Fibroblast of lung (primary cell): Measurements from ENCODE around the gene GPR25. TPM values are rescaled to one million over a fixed set of nuclear protein-coding genes. Genes with fewer than 3 reads are reported as not detected.

Experiments used
- DNase-seq, 2 donors: peaks; one replicate each; pipeline versions ENCODE4 v3.0.0 to v3.0.0-alpha.2; 2010; ENCODE audit warnings: low read depth in 2 of 2
- H2AFZ ChIP-seq: 2 replicates; pipeline ENCODE4 v1.5.1; 2012; ENCODE audit warnings: low read length, control low read depth, inconsistent platforms
- H3K27ac ChIP-seq: 2 replicates; pipeline ENCODE4 v1.5.1; 2011; ENCODE audit warnings: low read length, control low read depth; ENCODE audit not compliant: insufficient read depth
- H3K27me3 ChIP-seq: 2 replicates; pipeline ENCODE4 v1.5.1; 2011; ENCODE audit warnings: mild to moderate bottlenecking, low read length; ENCODE audit not compliant: control insufficient read depth, insufficient read depth
- H3K36me3 ChIP-seq: 2 replicates; pipeline ENCODE4 v1.5.1; 2011; ENCODE audit warnings: low read length; ENCODE audit not compliant: control insufficient read depth, insufficient read depth
- H3K4me1 ChIP-seq: 2 replicates; pipeline ENCODE4 v1.5.1; 2011; ENCODE audit warnings: low read length; ENCODE audit not compliant: control insufficient read depth, insufficient read depth; ENCODE audit errors: extremely low read depth
- H3K4me2 ChIP-seq: 2 replicates; pipeline ENCODE4 v1.5.1; 2011; ENCODE audit warnings: low read length, control low read depth; ENCODE audit not compliant: insufficient read depth; ENCODE audit errors: extremely low read depth
- H3K4me3 ChIP-seq, 4 experiments: fragments of 200-600 bp in 1 of 4; sonication (generic) in 1 of 4; replicated peaks in 1 of 4; 2 replicates each; pipeline ENCODE4 v1.5.1; 2011 to 2016; ENCODE audit warnings: low read length in 4 of 4, low read depth in 3 of 4, mild to moderate bottlenecking in 3 of 4, control low read depth in 2 of 4, inconsistent platforms in 1 of 4, mixed read lengths in 1 of 4; ENCODE audit not compliant: insufficient read depth in 1 of 4; ENCODE audit errors: control extremely low read depth in 1 of 4
- H3K79me2 ChIP-seq: 2 replicates; pipeline ENCODE4 v1.5.1; 2012; ENCODE audit warnings: mild to moderate bottlenecking, low read length, inconsistent platforms; ENCODE audit not compliant: control insufficient read depth, insufficient read depth
- H3K9ac ChIP-seq: 2 replicates; pipeline ENCODE4 v1.5.1; 2011; ENCODE audit warnings: mild to moderate bottlenecking, low read length, control low read depth; ENCODE audit not compliant: insufficient read depth
- H3K9me3 ChIP-seq: 2 replicates; pipeline ENCODE4 v1.5.1; 2012; ENCODE audit warnings: low read depth, low read length; ENCODE audit not compliant: control insufficient read depth, insufficient read depth
- H4K20me1 ChIP-seq: 2 replicates; pipeline ENCODE4 v1.5.1; 2011; ENCODE audit warnings: low read length; ENCODE audit not compliant: control insufficient read depth, insufficient read depth; ENCODE audit errors: extremely low read depth
- CTCF ChIP-seq, 2 donors: IDR thresholded peaks in 1 of 2; conservative IDR thresholded peaks in 1 of 2; 1 replicate in 1 of 2; 2 replicates in 1 of 2; pipeline ENCODE4 v1.5.1; 2011 to 2012; ENCODE audit warnings: low read length in 2 of 2, control low read depth in 1 of 2, inconsistent platforms in 1 of 2, low read depth in 1 of 2, mild to moderate bottlenecking in 1 of 2
- EZH2 ChIP-seq: IDR thresholded peaks from 2 replicates; pipeline ENCODE4 v1.5.1; 2012; ENCODE audit warnings: low read length, control low read depth, mild to moderate bottlenecking; ENCODE audit errors: missing control alignments
- polyA minus RNA-seq: library from RNA; depleted of rRNA, polyadenylated mRNA; stranded (reverse); fragments of >200 nt; gene quantifications from 2 replicates; pipeline ENCODE4 v1.2.3, GENCODE V29; 2011; ENCODE audit warnings: low replicate concordance
- polyA plus RNA-seq, 2 donors: library from polyadenylated mRNA; depleted of rRNA in 1 of 2; stranded (reverse) in 1 of 2; unstranded in 1 of 2; fragments of >200 nt; gene quantifications; 2 replicates each; pipeline ENCODE4 v1.2.1, GENCODE V29; 2011 to 2012; ENCODE audit warnings: missing spikeins in 1 of 2
- total RNA-seq: library from RNA; depleted of rRNA; stranded (reverse); fragments of >200 nt; gene quantifications from 2 replicates; pipeline ENCODE4 v1.2.1, GENCODE V29; 2014

Gene GPR25, protein sequence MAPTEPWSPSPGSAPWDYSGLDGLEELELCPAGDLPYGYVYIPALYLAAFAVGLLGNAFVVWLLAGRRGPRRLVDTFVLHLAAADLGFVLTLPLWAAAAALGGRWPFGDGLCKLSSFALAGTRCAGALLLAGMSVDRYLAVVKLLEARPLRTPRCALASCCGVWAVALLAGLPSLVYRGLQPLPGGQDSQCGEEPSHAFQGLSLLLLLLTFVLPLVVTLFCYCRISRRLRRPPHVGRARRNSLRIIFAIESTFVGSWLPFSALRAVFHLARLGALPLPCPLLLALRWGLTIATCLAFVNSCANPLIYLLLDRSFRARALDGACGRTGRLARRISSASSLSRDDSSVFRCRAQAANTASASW
- total RNA-seq (not detected in 2 replicates), polyA plus RNA-seq (not detected in 2 replicates), polyA minus RNA-seq (not detected in 2 replicates)
- polyA plus RNA-seq (2012) = not detected in 2 replicates

GRCh38 chr1:200872446-200873115 lies at the start of gene GPR25:
Gene GPR25 (plus strand): TSS chr1:200872981. CDS start chr1:200873038, 57 bp downstream.
- no peak within 1 kb of the TSS for H3K27ac ChIP-seq
- H3K4me1 ChIP-seq = no peaks in the 10 kb centered on the region
- no peaks in the 10 kb centered on the region for H3K36me3 ChIP-seq
- DNase-seq = no peak
- no peak for TF ChIP-seq CTCF (conservative IDR thresholded peaks at IDR 0.05 in 1 of 2, IDR thresholded peaks at IDR 0.05 in 1 of 2; ENCODE audit: low read depth in 1 of 2, low read length in 2 of 2)
- TF ChIP-seq EZH2 = no peak
- H3K4me3 ChIP-seq = no peak within 1 kb of the TSS
- peaks cover 52% of the 10 kb centered on the region for H3K27me3 ChIP-seq
- peak within 1 kb of the TSS; percentile 68 for H3K4me2 ChIP-seq
- H4K20me1 ChIP-seq = no peaks in the 10 kb centered on the region
- no peak within 1 kb of the TSS for H3K9ac ChIP-seq
- H3K79me2 ChIP-seq = no peaks in the 10 kb centered on the region
- H2AFZ ChIP-seq = no peak within 1 kb of the TSS
- H3K9me3 ChIP-seq = no peaks in the 10 kb centered on the region

DNA sequence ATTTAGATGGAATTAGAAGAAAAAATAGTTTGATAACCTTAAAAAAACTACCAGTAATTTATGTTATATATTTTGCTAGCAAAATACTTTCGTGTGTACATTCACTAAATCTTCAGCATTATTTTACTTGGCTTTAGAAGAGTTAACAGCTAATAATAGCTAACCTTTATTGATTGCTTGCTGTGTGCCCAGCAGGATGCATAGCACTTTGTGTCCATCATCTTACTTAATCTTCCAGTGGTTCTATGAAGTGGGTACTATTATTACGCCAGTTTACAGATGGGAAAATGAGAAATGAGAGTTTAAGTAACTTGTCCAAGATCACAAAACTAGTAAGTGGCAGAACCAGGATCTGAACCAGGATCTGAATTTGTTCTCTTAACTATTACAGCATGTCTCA lies 41.7 kb upstream of the GPR25 start:
- Histone ChIP-seq H3K36me3 (no peaks in the 10 kb centered on the region), H3K27ac (no peak overlapping the region), H3K27me3 (no peaks in the 10 kb centered on the region), H3K4me2 (no peak overlapping the region), H3K4me1 (no peaks in the 10 kb centered on the region), H3K9ac (no peak overlapping the region), H4K20me1 (no peaks in the 10 kb centered on the region), H2AFZ (no peak overlapping the region), H3K79me2 (peaks cover 1% of the 10 kb centered on the region), H3K9me3 (no peaks in the 10 kb centered on the region), H3K4me3 (no peak overlapping the region)
- TF ChIP-seq EZH2 (no peak), CTCF (conservative IDR thresholded peaks at IDR 0.05 in 1 of 2, IDR thresholded peaks at IDR 0.05 in 1 of 2; ENCODE audit: low read depth in 1 of 2, low read length in 2 of 2) (no peak)
- DNase-seq = no peak

- no peak overlapping the region for H3K4me2 ChIP-seq
- no peak overlapping the region for H2AFZ ChIP-seq
- no peaks in the 10 kb centered on the region for H4K20me1 ChIP-seq
- H3K4me1 ChIP-seq = peaks cover 11% of the 10 kb centered on the region
- no peak overlapping the region for H3K4me3 ChIP-seq
- no peaks in the 10 kb centered on the region for H3K27me3 ChIP-seq
- H3K27ac ChIP-seq = no peak overlapping the region
- no peak overlapping the region for H3K9ac ChIP-seq
- no peak for DNase-seq
- TF ChIP-seq EZH2 = no peak
- TF ChIP-seq CTCF (conservative IDR thresholded peaks at IDR 0.05 in 1 of 2, IDR thresholded peaks at IDR 0.05 in 1 of 2; ENCODE audit: low read depth in 1 of 2, low read length in 2 of 2) = no peak
- peaks cover 3% of the 10 kb centered on the region for H3K79me2 ChIP-seq
- H3K9me3 ChIP-seq = no peaks in the 10 kb centered on the region
- no peaks in the 10 kb centered on the region for H3K36me3 ChIP-seq
Measured at GRCh38 chr1:200834383-200834782, 38.4 kb upstream of the GPR25 start.
